Suprapubic skin (tissue), 4 donors: ENCODE results near the gene CARS2.
"Not testable (repeated sequence)": the region's sequence is repeated elsewhere in the genome, so short reads cannot be mapped to it uniquely, and the experiment has no call there.

Experiments
- EP300 ChIP-seq: sonication (generic); formaldehyde crosslinking; IDR thresholded peaks from one replicate; pipeline ENCODE4 v1.6.1; 2017; ENCODE audit warnings: antibody characterized with exemption
- POLR2A ChIP-seq, 2 donors: fragments of 450-650 bp; IDR thresholded peaks; one replicate each; pipeline ENCODE4 v1.6.1; 2017; ENCODE audit warnings: antibody characterized with exemption in 2 of 2, mild to moderate bottlenecking in 2 of 2, moderate library complexity in 2 of 2
- POLR2AphosphoS5 ChIP-seq, 3 donors: sonication (generic); formaldehyde crosslinking; IDR thresholded peaks; one replicate each; pipeline ENCODE4 v1.6.1; 2017; ENCODE audit warnings: antibody characterized with exemption in 3 of 3
- TF ChIP-seq, protein P1 (sequence below), 2 donors: fragments of 200-600 bp in 1 of 2; fragments of 450-650 bp in 1 of 2; sonication (generic) in 1 of 2; IDR thresholded peaks; one replicate each; pipeline ENCODE4 v1.5.1; 2016 to 2019; ENCODE audit warnings: antibody characterized with exemption in 2 of 2, mild to moderate bottlenecking in 1 of 2, moderate library complexity in 1 of 2

DNA sequence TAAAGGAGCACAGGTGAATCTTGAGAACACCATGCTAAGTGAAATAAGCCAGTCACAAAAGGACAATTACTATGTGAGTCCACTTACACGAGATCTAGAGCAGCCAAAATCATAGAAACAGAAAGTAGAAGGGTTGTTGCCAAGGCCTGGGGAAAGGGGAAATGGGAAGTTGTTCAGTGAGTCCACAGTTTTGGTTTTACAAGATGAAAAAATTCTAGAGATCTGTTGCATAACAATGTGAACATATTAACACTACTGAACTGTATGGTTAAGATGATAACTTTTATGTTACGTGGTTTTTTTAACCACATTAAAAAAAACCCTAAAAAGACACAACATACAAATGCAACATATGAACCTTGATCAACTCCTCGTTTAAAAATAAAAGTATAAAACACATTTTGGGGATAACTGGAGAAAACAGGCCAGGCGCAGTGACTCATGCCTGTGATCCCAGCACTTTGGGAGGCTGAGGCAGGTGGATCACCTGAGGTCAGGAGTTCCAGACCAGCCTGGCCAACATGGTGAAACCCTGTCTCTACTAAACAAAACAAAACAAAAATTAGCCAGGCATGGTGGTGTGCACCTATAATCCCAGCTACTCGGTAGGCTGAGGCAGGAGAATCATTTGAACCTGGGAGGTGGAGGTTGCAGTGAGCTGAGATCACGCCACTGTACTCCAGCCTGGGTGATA lies 47.6 kb downstream of the CARS2 start:
- TF ChIP-seq, protein P1, sequence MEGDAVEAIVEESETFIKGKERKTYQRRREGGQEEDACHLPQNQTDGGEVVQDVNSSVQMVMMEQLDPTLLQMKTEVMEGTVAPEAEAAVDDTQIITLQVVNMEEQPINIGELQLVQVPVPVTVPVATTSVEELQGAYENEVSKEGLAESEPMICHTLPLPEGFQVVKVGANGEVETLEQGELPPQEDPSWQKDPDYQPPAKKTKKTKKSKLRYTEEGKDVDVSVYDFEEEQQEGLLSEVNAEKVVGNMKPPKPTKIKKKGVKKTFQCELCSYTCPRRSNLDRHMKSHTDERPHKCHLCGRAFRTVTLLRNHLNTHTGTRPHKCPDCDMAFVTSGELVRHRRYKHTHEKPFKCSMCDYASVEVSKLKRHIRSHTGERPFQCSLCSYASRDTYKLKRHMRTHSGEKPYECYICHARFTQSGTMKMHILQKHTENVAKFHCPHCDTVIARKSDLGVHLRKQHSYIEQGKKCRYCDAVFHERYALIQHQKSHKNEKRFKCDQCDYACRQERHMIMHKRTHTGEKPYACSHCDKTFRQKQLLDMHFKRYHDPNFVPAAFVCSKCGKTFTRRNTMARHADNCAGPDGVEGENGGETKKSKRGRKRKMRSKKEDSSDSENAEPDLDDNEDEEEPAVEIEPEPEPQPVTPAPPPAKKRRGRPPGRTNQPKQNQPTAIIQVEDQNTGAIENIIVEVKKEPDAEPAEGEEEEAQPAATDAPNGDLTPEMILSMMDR (IDR thresholded peaks at IDR 0.05), result not testable (repeated sequence)
- TF ChIP-seq EP300; POLR2A (IDR thresholded peaks at IDR 0.05); POLR2AphosphoS5 (IDR thresholded peaks at IDR 0.05): not testable (repeated sequence)
